Endodermal cell (in vitro differentiated cells): ENCODE measurements around the gene EMX1. TPM values are rescaled to one million over a fixed set of nuclear protein-coding genes. Genes with fewer than 3 reads are reported as not detected.

ENCODE experiments used
- DNase-seq: peaks from one replicate; pipeline ENCODE4 v3.0.0-alpha.2; 2017
- H3K27ac ChIP-seq: 2 replicates; pipeline ENCODE4 v1.5.1; 2013; ENCODE audit warnings: mild to moderate bottlenecking, low read depth, low read length, moderate library complexity
- H3K27me3 ChIP-seq: 2 replicates; pipeline ENCODE4 v1.6.1; 2013; ENCODE audit warnings: mild to moderate bottlenecking, low read length, moderate library complexity; ENCODE audit not compliant: insufficient read depth, control insufficient read depth, poor library complexity, severe bottlenecking
- H3K36me3 ChIP-seq: 2 replicates; pipeline ENCODE4 v1.7.0; 2013; ENCODE audit warnings: mild to moderate bottlenecking, low read length, moderate library complexity; ENCODE audit not compliant: control insufficient read depth, insufficient read depth
- H3K4me1 ChIP-seq: one replicate; pipeline ENCODE4 v1.7.0; 2013; ENCODE audit warnings: low read length; ENCODE audit not compliant: control insufficient read depth, insufficient read depth
- H3K4me3 ChIP-seq: 2 replicates; pipeline ENCODE4 v1.5.1; 2013; ENCODE audit warnings: mild to moderate bottlenecking, low read length, moderate library complexity
- H3K9ac ChIP-seq: 2 replicates; pipeline ENCODE4 v1.6.1; 2013; ENCODE audit warnings: mild to moderate bottlenecking, low read length, moderate library complexity; ENCODE audit not compliant: poor library complexity, severe bottlenecking; ENCODE audit errors: extremely low read depth
- H3K9me3 ChIP-seq: 2 replicates; pipeline ENCODE4 v1.6.1; 2013; ENCODE audit warnings: mild to moderate bottlenecking, low read length, moderate library complexity; ENCODE audit not compliant: control insufficient read depth
- H3K27ac Mint-ChIP-seq: 2 replicates; pipeline ENCODE4 v1.8.0; 2020; ENCODE audit warnings: mixed read lengths
- H3K27me3 Mint-ChIP-seq: 2 replicates; pipeline ENCODE4 v1.8.0; 2021; ENCODE audit warnings: mild to moderate bottlenecking, mixed read lengths; ENCODE audit not compliant: insufficient read depth
- H3K36me3 Mint-ChIP-seq: 2 replicates; pipeline ENCODE4 v1.8.0; 2020; ENCODE audit warnings: low read depth, mixed read lengths
- H3K4me1 Mint-ChIP-seq: 2 replicates; pipeline ENCODE4 v1.8.0; 2020; ENCODE audit warnings: mixed read lengths
- H3K4me3 Mint-ChIP-seq: 2 replicates; pipeline ENCODE4 v1.8.0; 2020; ENCODE audit warnings: mild to moderate bottlenecking, moderate library complexity, mixed read lengths
- H3K9me3 Mint-ChIP-seq: 2 replicates; pipeline ENCODE4 v1.8.0; 2020; ENCODE audit warnings: mild to moderate bottlenecking, mixed read lengths
- CTCF ChIP-seq: fragments of 200-600 bp; sonication (generic); conservative IDR thresholded peaks from 2 replicates; pipeline ENCODE4 v1.5.0; 2021; ENCODE audit warnings: antibody characterized with exemption, mild to moderate bottlenecking
- WGBS, 2 experiments: methylation state at CpG; one replicate each; pipeline versions ENCODE4 v1.1.5 to v1.1.7; 2013; ENCODE audit warnings: missing lambda C conversion rate in 2 of 2, mixed read lengths in 1 of 2; ENCODE audit not compliant: insufficient coverage in 1 of 2, insufficient read length in 1 of 2; 5-methylcytosine and 5-hydroxymethylcytosine counted together
- total RNA-seq, 2 donors: library from RNA; stranded (reverse); fragmentation: NEBNext Ultra II Directional in 1 of 2; extraction: Animal tissue kit (Norgen Biotek cat#: 25700) in 1 of 2; gene quantifications; 2 replicates in 1 of 2; 3 replicates in 1 of 2; pipeline ENCODE4 v1.2.1, GENCODE V29; 2021

Gene EMX1
- total RNA-seq, 2 donors from 2014 or later: 0.35 to 1.1 TPM

GRCh38 chr2:72932805-72933204 is 15.5 kb downstream of the EMX1 start:
- Histone ChIP-seq H3K4me3 (no peak overlapping the region), H3K4me1 (no peaks in the 10 kb centered on the region), H3K9me3 (no peaks in the 10 kb centered on the region), H3K27me3 (peaks cover 62% of the 10 kb centered on the region), H3K9ac (no peak overlapping the region), H3K36me3 (no peaks in the 10 kb centered on the region), H3K27ac (no peak overlapping the region)
- Mint-ChIP-seq H3K4me1 (no peaks in the 10 kb centered on the region), H3K27ac (no peak overlapping the region), H3K9me3 (no peaks in the 10 kb centered on the region), H3K4me3 (no peak overlapping the region), H3K27me3 (peaks cover 41% of the 10 kb centered on the region), H3K36me3 (no peaks in the 10 kb centered on the region)
- no peak for DNase-seq
- 92 to 100% methylated on average over 4 of the region's 4 CpGs for WGBS, 2 experiments
- TF ChIP-seq CTCF: no peak

GRCh38 chr2:72933207-72933606 is 15.9 kb downstream of the EMX1 start:
- H3K4me3 ChIP-seq: no peak overlapping the region
- TF ChIP-seq CTCF: no peak
- H3K9ac ChIP-seq: no peak overlapping the region
- H3K9me3 ChIP-seq: no peaks in the 10 kb centered on the region
- no peaks in the 10 kb centered on the region for H3K36me3 ChIP-seq
- WGBS, 2 experiments: 84 to 100% methylated on average over 3 to 5 of the region's 5 CpGs
- H3K4me3 Mint-ChIP-seq: no peak overlapping the region
- no peak overlapping the region for H3K27ac Mint-ChIP-seq
- no peaks in the 10 kb centered on the region for H3K4me1 Mint-ChIP-seq
- no peak overlapping the region for H3K27ac ChIP-seq
- H3K36me3 Mint-ChIP-seq: no peaks in the 10 kb centered on the region
- no peaks in the 10 kb centered on the region for H3K9me3 Mint-ChIP-seq
- DNase-seq: no peak
- H3K27me3 ChIP-seq: peaks cover 58% of the 10 kb centered on the region
- peaks cover 45% of the 10 kb centered on the region for H3K27me3 Mint-ChIP-seq
- no peaks in the 10 kb centered on the region for H3K4me1 ChIP-seq

- Mint-ChIP-seq H3K4me3 (no peak overlapping the region), H3K36me3 (no peaks in the 10 kb centered on the region), H3K4me1 (no peaks in the 10 kb centered on the region), H3K9me3 (no peaks in the 10 kb centered on the region), H3K27ac (no peak overlapping the region), H3K27me3 (peaks cover 45% of the 10 kb centered on the region)
- WGBS, 2 experiments: 92 to 97% methylated on average over 7 to 12 of the region's 12 CpGs
- no peaks in the 10 kb centered on the region for H3K9me3 ChIP-seq
- no peak for TF ChIP-seq CTCF
- no peak overlapping the region for H3K27ac ChIP-seq
- DNase-seq: no peak
- peaks cover 53% of the 10 kb centered on the region for H3K27me3 ChIP-seq
- no peaks in the 10 kb centered on the region for H3K4me1 ChIP-seq
- H3K36me3 ChIP-seq: no peaks in the 10 kb centered on the region
- no peak overlapping the region for H3K4me3 ChIP-seq
- no peak overlapping the region for H3K9ac ChIP-seq
Observed at GRCh38 chr2:72933646-72934151, 16.4 kb downstream of the EMX1 start.
